OCI-LY7 (cell line): ENCODE results near the gene KCNJ15. TPM values are rescaled to one million over a fixed set of nuclear protein-coding genes. Genes with fewer than 3 reads are reported as not detected.

Experiments
- BruUV-seq: library from RNA; stranded (reverse); fragments of 400-500 nt; replicated peaks from 2 replicates; lab custom pipeline; 2021; lab: Mats Ljungman, UMichigan
- CTCF ChIA-PET: fragments of 300-600 bp; sonication (Branson Sonifier 250); formaldehyde crosslinking; loops from one replicate; lab custom pipeline; 2022; ENCODE audit warnings: antibody characterized with exemption; ENCODE audit not compliant: unreplicated experiment; lab: Charles Lee
- POLR2A ChIA-PET: fragments of 300-600 bp; sonication (Branson Sonifier 250); formaldehyde crosslinking; loops from one replicate; lab custom pipeline; 2022; ENCODE audit warnings: antibody characterized with exemption; lab: Charles Lee
- DNase-seq: peaks from one replicate; pipeline ENCODE4 v3.0.0-alpha.2; 2015; ENCODE audit warnings: low spot score
- H2AFZ ChIP-seq: fragments of 200-600 bp; sonication (generic), shearing (Covaris generic); 2 replicates; pipeline ENCODE4 v1.6.1; 2014; ENCODE audit warnings: mild to moderate bottlenecking, antibody characterized with exemption, low read length, moderate library complexity
- H3K27ac ChIP-seq: fragments of 200-600 bp; sonication (generic); 2 replicates; pipeline ENCODE4 v1.5.1; 2014; ENCODE audit warnings: mixed run types, low read depth, mild to moderate bottlenecking, moderate library complexity, low read length, inconsistent platforms; ENCODE audit not compliant: poor library complexity, severe bottlenecking
- H3K36me3 ChIP-seq: fragments of 200-600 bp; sonication (generic); 2 replicates; pipeline ENCODE4 v1.6.1; 2014; ENCODE audit warnings: mild to moderate bottlenecking, antibody characterized with exemption, low read length, moderate library complexity, mixed read lengths; ENCODE audit not compliant: insufficient read depth
- H3K4me1 ChIP-seq: fragments of 200-600 bp; sonication (generic); 2 replicates; pipeline ENCODE4 v1.5.1; 2014; ENCODE audit warnings: mild to moderate bottlenecking, low read length; ENCODE audit not compliant: insufficient read depth, poor library complexity, severe bottlenecking
- H3K4me2 ChIP-seq: fragments of 200-600 bp; sonication (generic); 2 replicates; pipeline ENCODE4 v1.6.1; 2014; ENCODE audit warnings: mild to moderate bottlenecking, low read length
- H3K4me3 ChIP-seq: fragments of 200-600 bp; sonication (generic); 2 replicates; pipeline ENCODE4 v1.5.1; 2014; ENCODE audit warnings: mild to moderate bottlenecking, low read depth, low read length; ENCODE audit not compliant: poor library complexity, severe bottlenecking
- H3K79me2 ChIP-seq: fragments of 200-600 bp; sonication (generic); 2 replicates; pipeline ENCODE4 v1.6.1; 2016; ENCODE audit warnings: low read depth, mild to moderate bottlenecking, low read length, moderate library complexity, mixed read lengths; ENCODE audit not compliant: insufficient read depth
- H3K9me2 ChIP-seq: fragments of 200-600 bp; sonication (generic); 2 replicates; pipeline ENCODE4 v1.6.1; 2016; ENCODE audit warnings: mild to moderate bottlenecking, low read length, mixed read lengths; ENCODE audit not compliant: insufficient read depth
- H3K9me3 ChIP-seq: fragments of 200-600 bp; sonication (generic); 2 replicates; pipeline ENCODE4 v1.6.1; 2014; ENCODE audit warnings: mild to moderate bottlenecking, mixed run types, low read length, mixed read lengths
- H4K20me1 ChIP-seq: fragments of 200-600 bp; sonication (generic); 2 replicates; pipeline ENCODE4 v1.6.1; 2014; ENCODE audit warnings: mild to moderate bottlenecking, antibody characterized with exemption, low read length, moderate library complexity, mixed read lengths; ENCODE audit not compliant: insufficient read depth
- CTCF ChIP-seq: fragments of 200-600 bp; sonication (generic); conservative IDR thresholded peaks from 2 replicates; pipeline ENCODE4 v1.5.1; 2014; ENCODE audit warnings: mild to moderate bottlenecking, antibody characterized with exemption, low read length, moderate library complexity, mixed read lengths
- EZH2phosphoT487 ChIP-seq: fragments of 200-600 bp; sonication (generic); IDR thresholded peaks from 2 replicates; pipeline ENCODE4 v1.6.1; 2018; ENCODE audit warnings: low read depth, borderline replicate concordance, mild to moderate bottlenecking, mixed run types, antibody characterized with exemption, low read length, moderate library complexity, mixed read lengths
- intact Hi-C: fragments of 100-400 bp; cut with micrococcal nuclease; formaldehyde crosslinking; loops from one replicate; pipeline ENCODE4 v1.10.0; 2022; ENCODE audit not compliant: unreplicated experiment
- total RNA-seq, 2 experiments: library from RNA; depleted of rRNA in 1 of 2; stranded (reverse); fragments of >200 nt in 1 of 2; shearing (Covaris generic) in 1 of 2; gene quantifications; 2 replicates each; pipeline ENCODE4 v1.2.3, GENCODE V29; 2014 to 2022

The KCNJ15 gene
- total RNA-seq, 2 experiments from 2014 or later, result not detected

- ChIA-PET CTCF (no interaction called here), POLR2A (interaction anchor here (0.6 to 0.8 kb wide), 2 partner anchors 25 to 156 kb away, joined by 3 to 4 read pairs; no protein-coding TSS in a partner anchor)
- Histone ChIP-seq H3K4me3 (no peak overlapping the region), H3K27ac (no peak overlapping the region), H2AFZ (no peak overlapping the region), H3K36me3 (no peaks in the 10 kb centered on the region), H3K4me1 (no peaks in the 10 kb centered on the region), H4K20me1 (no peaks in the 10 kb centered on the region), H3K4me2 (no peak overlapping the region), H3K9me3 (no peaks in the 10 kb centered on the region), H3K79me2 (no peaks in the 10 kb centered on the region), H3K9me2 (no peaks in the 10 kb centered on the region)
- DNase-seq, result no peak
- BruUV-seq, result no TSS peak
- TF ChIP-seq CTCF (no peak), EZH2phosphoT487 (no peak)
- intact Hi-C loops, result no loop called here
Observed at GRCh38 chr21:38257667-38258066, 876 bp downstream of the KCNJ15 start.

GRCh38 chr21:38258521-38259485 is 2.0 kb downstream of the KCNJ15 start:
- intact Hi-C loops, result no loop called here
- Histone ChIP-seq H3K27ac (no peak overlapping the region), H3K79me2 (no peaks in the 10 kb centered on the region), H3K9me2 (no peaks in the 10 kb centered on the region), H3K4me1 (no peaks in the 10 kb centered on the region), H4K20me1 (no peaks in the 10 kb centered on the region), H3K4me2 (no peak overlapping the region), H3K36me3 (no peaks in the 10 kb centered on the region), H3K4me3 (no peak overlapping the region), H2AFZ (no peak overlapping the region), H3K9me3 (no peaks in the 10 kb centered on the region)
- POLR2A ChIA-PET, result interaction anchor here (0.7 to 0.8 kb wide), 2 partner anchors 228 to 657 kb away, joined by 3 read pairs; no protein-coding TSS in a partner anchor
- DNase-seq, result no peak
- no TSS peak for BruUV-seq
- TF ChIP-seq CTCF (no peak), EZH2phosphoT487 (no peak)
- CTCF ChIA-PET, result no interaction called here

GRCh38 chr21:38259665-38260064 is 2.9 kb downstream of the KCNJ15 start:
- no TSS peak for BruUV-seq
- Histone ChIP-seq H3K9me2 (no peaks in the 10 kb centered on the region), H3K9me3 (no peaks in the 10 kb centered on the region), H3K27ac (no peak overlapping the region), H3K4me2 (no peak overlapping the region), H2AFZ (no peak overlapping the region), H3K4me3 (no peak overlapping the region), H4K20me1 (no peaks in the 10 kb centered on the region), H3K4me1 (no peaks in the 10 kb centered on the region), H3K79me2 (no peaks in the 10 kb centered on the region), H3K36me3 (no peaks in the 10 kb centered on the region)
- no peak for DNase-seq
- intact Hi-C loops, result no loop called here
- ChIA-PET CTCF (no interaction called here), POLR2A (interaction anchor here (0.7 to 0.8 kb wide), 2 partner anchors 227 to 657 kb away, joined by 3 read pairs; no protein-coding TSS in a partner anchor)
- no peak for TF ChIP-seq EZH2phosphoT487
- TF ChIP-seq CTCF, result no peak
